WERI-Rb-1 (cell line): ENCODE data around the gene ELOVL6.
"Not testable (repeated sequence)": the region's sequence is repeated elsewhere in the genome, so short reads cannot be mapped to it uniquely, and the experiment has no call there.

Source experiments
- DNase-seq: peaks from one replicate; pipeline ENCODE4 v3.0.0-alpha.2; 2020
- H3K27ac ChIP-seq: fragments of 250-450 bp; sonication (Bioruptor Pico); 2 replicates; pipeline ENCODE4 v1.5.1; 2020; ENCODE audit warnings: mild to moderate bottlenecking, moderate library complexity
- H3K27me3 ChIP-seq: fragments of 250-450 bp; sonication (Bioruptor Pico); 2 replicates; pipeline ENCODE4 v1.5.1; 2021; ENCODE audit warnings: mild to moderate bottlenecking, low read depth, moderate library complexity; ENCODE audit not compliant: insufficient read depth, severe bottlenecking
- H3K36me3 ChIP-seq: fragments of 250-450 bp; sonication (Bioruptor Pico); 2 replicates; pipeline ENCODE4 v1.5.1; 2020; ENCODE audit warnings: mild to moderate bottlenecking, moderate library complexity
- H3K4me3 ChIP-seq: 2 replicates; pipeline ENCODE4 v1.5.1; 2011; ENCODE audit warnings: low read depth, mild to moderate bottlenecking, control low read depth, low read length
- H3K9me3 ChIP-seq: fragments of 250-450 bp; sonication (Bioruptor Pico); 2 replicates; pipeline ENCODE4 v1.5.1; 2021; ENCODE audit warnings: mild to moderate bottlenecking, moderate library complexity; ENCODE audit not compliant: severe bottlenecking
- TF ChIP-seq, protein P1 (sequence below): IDR thresholded peaks from 2 replicates; pipeline ENCODE4 v1.5.1; 2011; ENCODE audit warnings: low read depth, mild to moderate bottlenecking, control low read depth, inconsistent platforms, low read length

The ELOVL6 gene, protein sequence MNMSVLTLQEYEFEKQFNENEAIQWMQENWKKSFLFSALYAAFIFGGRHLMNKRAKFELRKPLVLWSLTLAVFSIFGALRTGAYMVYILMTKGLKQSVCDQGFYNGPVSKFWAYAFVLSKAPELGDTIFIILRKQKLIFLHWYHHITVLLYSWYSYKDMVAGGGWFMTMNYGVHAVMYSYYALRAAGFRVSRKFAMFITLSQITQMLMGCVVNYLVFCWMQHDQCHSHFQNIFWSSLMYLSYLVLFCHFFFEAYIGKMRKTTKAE

DNA sequence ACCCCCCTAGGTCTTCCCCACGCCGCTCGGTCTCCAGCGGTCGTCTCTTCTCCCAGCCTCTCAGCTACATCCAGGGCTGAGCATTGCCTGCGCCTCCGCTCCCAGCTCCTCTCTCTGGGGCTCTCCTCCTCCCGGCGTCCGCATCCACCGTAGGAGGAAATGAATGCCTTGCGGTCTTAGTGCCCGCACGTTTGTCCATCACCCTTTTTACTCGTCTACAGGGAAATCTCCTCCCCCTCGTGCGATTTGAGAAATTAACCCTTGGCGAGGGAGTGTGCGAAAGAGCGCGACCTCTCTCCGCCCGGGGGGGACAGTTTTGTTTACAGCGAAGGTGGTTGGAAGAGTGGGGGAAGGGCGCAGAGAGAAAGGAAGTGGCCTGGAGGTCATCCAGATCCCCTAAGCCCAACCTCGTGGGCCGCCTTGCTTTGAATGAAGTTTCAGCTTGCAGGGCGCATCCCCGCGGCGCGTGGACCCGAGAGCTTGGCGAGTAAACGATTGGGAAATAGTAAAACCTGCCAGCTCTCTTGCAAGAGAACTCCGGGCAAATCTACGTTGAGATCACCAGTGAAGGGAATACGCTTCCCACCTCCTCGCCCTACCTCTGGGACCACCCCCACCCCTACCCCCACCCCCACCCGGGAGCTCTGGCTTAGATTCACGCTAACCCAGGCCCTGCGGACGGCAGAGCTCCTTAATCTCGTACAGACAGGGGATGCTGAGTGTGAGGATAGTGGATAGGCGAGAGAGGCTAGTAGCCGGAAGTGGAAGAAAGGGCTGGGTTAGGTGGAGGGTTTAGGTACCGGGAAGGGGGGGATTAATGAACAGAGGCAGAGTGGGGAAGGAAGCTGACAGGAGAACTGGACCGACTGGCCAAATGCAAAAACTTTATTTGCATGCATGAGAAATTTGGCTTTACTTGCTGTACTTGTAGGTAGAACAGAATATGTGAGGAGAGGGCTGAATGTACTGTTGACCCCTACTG lies at the start of gene ELOVL6:
TSS of gene ELOVL6 (minus strand) at position 181 of the 982 bp plus-strand sequence. CDS start 280 bp downstream, outside the sequence.
- Histone ChIP-seq H3K36me3 (peaks cover 9% of the 10 kb centered on the region), H3K4me3 (peak within 1 kb of the TSS; percentile 87), H3K9me3 (no peaks in the 10 kb centered on the region), H3K27ac (peak within 1 kb of the TSS; percentile 88), H3K27me3 (no peaks in the 10 kb centered on the region)
- TF ChIP-seq, protein P1, sequence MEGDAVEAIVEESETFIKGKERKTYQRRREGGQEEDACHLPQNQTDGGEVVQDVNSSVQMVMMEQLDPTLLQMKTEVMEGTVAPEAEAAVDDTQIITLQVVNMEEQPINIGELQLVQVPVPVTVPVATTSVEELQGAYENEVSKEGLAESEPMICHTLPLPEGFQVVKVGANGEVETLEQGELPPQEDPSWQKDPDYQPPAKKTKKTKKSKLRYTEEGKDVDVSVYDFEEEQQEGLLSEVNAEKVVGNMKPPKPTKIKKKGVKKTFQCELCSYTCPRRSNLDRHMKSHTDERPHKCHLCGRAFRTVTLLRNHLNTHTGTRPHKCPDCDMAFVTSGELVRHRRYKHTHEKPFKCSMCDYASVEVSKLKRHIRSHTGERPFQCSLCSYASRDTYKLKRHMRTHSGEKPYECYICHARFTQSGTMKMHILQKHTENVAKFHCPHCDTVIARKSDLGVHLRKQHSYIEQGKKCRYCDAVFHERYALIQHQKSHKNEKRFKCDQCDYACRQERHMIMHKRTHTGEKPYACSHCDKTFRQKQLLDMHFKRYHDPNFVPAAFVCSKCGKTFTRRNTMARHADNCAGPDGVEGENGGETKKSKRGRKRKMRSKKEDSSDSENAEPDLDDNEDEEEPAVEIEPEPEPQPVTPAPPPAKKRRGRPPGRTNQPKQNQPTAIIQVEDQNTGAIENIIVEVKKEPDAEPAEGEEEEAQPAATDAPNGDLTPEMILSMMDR, result no peak
- DNase-seq, result peak; percentile 88

DNA sequence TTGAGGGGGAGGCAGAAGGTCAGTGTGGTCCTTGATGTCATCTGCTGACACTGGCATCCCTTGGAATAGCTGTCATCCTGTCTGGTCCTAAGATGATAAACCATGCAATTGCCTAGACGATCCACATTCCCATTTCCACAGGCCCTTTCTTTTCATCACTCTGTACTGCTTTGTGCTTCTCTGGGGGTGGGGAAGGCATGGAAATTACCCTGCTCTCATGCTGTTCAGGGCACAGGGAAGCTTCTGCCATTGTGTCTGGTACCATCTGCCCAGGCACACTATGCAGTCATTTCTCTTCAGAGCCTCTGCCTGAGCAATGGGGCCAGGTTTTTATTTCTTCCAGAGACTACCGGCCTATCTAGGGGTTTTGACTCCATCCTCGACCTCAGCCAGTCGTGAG lies 49.7 kb upstream of the ELOVL6 start:
- DNase-seq, result no peak
- Histone ChIP-seq H3K4me3 (no peak overlapping the region), H3K27me3 (no peaks in the 10 kb centered on the region), H3K36me3 (no peaks in the 10 kb centered on the region), H3K27ac (no peak overlapping the region), H3K9me3 (no peaks in the 10 kb centered on the region)
- TF ChIP-seq, protein P1, result no peak

DNA sequence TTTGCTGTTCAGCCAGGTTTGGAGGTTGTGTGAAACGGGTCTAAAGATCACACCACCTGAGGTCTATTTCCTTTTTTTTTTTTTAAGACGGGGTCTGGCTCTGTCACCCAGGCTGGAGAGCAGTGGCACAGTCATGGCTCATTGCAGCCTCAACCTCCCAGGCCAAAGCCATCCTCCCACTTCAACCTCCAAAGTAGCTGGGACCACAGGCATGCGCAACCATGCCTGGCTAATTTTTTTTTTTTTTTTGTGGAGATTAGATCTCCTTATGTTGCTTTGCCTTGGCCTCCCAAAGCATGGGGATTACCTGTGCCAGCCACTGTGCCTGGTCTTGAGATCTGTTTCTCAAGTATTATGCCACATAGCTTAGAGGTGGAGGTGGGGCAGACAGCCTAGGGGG lies 49.2 kb upstream of the ELOVL6 start:
- no peak overlapping the region for H3K4me3 ChIP-seq

DNA sequence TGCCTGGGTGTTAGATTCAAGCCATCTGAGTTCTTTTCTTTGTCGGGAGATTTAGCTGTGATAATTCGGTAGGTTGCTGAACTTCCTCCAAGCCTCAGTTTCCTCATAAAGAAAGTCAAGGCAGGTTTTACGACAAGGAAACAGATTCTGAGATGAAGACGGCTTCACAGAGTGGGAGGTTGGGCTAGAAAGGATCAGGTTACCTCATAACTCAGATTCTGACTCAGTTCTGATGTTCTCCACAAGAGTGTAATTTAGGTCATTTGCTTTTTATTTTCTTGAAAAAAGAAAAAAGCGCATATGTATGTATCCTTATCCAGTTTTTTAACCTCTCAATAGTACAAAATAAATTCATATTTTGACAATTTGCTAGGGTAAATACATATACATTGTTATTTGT lies 47.2 kb upstream of the ELOVL6 start:
- Histone ChIP-seq H3K4me3 (no peak overlapping the region), H3K9me3 (no peaks in the 10 kb centered on the region), H3K27ac (no peak overlapping the region), H3K27me3 (no peaks in the 10 kb centered on the region), H3K36me3 (no peaks in the 10 kb centered on the region)
- TF ChIP-seq, protein P1, result no peak
- no peak for DNase-seq

More for the DNA sequence above, 49.2 kb upstream of the ELOVL6 start:
- Histone ChIP-seq H3K36me3 (no peaks in the 10 kb centered on the region), H3K9me3 (no peaks in the 10 kb centered on the region), H3K27me3 (no peaks in the 10 kb centered on the region), H3K27ac (no peak overlapping the region)
- DNase-seq, result no peak
- TF ChIP-seq, protein P1, result no peak

DNA sequence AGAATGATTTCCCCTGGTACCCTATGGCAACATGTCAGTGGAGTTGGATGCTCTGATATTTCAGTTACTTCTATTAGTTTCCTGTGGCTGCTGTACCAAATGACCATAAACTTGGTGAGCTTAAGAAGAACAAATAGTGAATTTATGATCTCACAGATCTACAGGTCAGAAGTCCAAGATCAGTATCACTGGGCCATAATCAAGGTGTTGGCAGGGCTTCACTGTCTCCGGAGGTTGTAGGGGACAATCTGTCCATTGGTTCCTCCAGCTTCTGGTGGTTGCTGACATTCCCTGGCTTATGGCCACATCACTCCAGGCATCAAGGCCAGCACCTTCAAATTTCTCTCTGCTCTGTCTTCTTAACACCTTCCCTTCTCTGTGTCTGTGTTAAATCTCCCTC lies 37.9 kb upstream of the ELOVL6 start:
- Histone ChIP-seq H3K4me3 (no peak overlapping the region), H3K27me3 (no peaks in the 10 kb centered on the region), H3K27ac (no peak overlapping the region), H3K36me3 (no peaks in the 10 kb centered on the region), H3K9me3 (no peaks in the 10 kb centered on the region)
- no peak for DNase-seq
- TF ChIP-seq, protein P1, result no peak

DNA sequence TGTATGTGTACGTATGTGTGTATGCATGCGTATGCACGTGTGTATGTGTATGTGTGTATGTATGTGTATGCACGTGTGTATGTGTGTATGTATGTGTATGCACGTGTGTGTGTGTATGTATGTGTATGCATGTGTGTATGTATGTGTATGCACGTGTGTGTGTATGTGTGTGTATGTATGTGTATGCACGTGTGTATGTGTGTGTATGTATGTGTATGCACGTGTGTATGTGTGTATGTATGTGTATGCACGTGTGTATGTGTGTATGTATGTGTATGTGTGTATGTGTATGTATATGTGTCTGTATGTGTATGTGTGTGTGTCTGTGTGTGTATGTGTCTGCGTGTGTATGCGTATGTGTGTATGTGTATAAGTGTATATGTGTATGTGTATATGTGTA lies 35.2 kb upstream of the ELOVL6 start:
- H3K9me3 ChIP-seq, H3K27me3 ChIP-seq, H3K4me3 ChIP-seq, DNase-seq, H3K27ac ChIP-seq, H3K36me3 ChIP-seq: not testable (repeated sequence)
